ENCODE data around the gene GRK5.

The GRK5 gene

DNA sequence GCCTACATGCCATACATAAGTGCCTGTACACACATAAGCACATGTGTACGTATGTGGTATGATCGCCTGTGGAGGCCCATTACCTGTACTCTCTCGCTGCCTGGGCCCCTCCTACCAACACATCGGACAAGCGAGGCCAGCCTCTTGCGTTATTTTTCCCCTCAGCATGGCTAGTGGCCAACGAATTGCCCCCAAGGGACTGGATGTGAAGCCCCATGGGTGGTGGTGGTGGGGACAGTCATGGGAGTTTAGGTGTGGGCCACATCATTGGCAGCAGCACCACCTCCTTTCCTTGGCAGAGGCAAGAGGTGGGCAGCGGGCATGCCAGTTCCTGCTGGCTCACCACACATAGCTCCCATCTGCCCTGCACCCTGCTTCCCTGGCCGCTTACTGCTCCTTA lies 10.0 kb downstream of the GRK5 start:
- no peaks in the 10 kb centered on the region for H3K27me3 ChIP-seq
- no peaks in the 10 kb centered on the region for H3K9me3 ChIP-seq
- TF ChIP-seq, protein P1, sequence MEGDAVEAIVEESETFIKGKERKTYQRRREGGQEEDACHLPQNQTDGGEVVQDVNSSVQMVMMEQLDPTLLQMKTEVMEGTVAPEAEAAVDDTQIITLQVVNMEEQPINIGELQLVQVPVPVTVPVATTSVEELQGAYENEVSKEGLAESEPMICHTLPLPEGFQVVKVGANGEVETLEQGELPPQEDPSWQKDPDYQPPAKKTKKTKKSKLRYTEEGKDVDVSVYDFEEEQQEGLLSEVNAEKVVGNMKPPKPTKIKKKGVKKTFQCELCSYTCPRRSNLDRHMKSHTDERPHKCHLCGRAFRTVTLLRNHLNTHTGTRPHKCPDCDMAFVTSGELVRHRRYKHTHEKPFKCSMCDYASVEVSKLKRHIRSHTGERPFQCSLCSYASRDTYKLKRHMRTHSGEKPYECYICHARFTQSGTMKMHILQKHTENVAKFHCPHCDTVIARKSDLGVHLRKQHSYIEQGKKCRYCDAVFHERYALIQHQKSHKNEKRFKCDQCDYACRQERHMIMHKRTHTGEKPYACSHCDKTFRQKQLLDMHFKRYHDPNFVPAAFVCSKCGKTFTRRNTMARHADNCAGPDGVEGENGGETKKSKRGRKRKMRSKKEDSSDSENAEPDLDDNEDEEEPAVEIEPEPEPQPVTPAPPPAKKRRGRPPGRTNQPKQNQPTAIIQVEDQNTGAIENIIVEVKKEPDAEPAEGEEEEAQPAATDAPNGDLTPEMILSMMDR (IDR thresholded peaks at IDR 0.05; ENCODE audit: low read depth, low read length), result no peak
- peaks cover 10% of the 10 kb centered on the region for H3K4me1 ChIP-seq
- no peak for DNase-seq
- H3K36me3 ChIP-seq, result no peaks in the 10 kb centered on the region
- no peak overlapping the region for H3K4me3 ChIP-seq (ENCODE audit: low read depth, low read length)

DNA sequence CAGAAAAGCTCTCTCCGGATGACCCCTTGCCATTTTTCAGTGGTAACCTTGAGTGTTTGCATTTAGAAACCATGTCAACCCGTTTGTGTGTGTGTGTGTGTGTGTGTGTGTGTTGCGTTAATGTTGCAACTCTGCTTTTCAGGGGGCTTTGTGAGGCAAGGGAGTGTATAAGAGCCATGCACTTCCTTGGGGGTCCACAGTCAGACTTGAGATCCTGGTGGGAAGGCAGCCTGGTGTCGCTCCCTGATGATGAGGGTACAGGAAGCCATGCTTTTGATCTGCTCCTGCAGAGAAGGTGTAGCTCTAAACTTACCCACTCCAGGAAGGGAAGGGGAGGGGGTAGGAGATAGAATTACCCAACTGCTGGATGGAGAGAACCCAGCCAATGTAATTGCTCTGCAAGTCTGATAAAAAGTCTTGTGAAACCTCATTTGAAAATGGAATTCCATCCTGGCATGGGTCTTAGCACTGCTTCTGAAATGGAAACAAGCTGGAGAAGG lies 10.7 kb downstream of the GRK5 start:
- H3K4me3 ChIP-seq (ENCODE audit: low read depth, low read length), result no peak overlapping the region
- no peak for DNase-seq
- no peaks in the 10 kb centered on the region for H3K27me3 ChIP-seq
- peaks cover 12% of the 10 kb centered on the region for H3K4me1 ChIP-seq
- H3K36me3 ChIP-seq, result no peaks in the 10 kb centered on the region
- TF ChIP-seq, protein P1 (IDR thresholded peaks at IDR 0.05; ENCODE audit: low read depth, low read length), result no peak
- H3K9me3 ChIP-seq, result no peaks in the 10 kb centered on the region

DNA sequence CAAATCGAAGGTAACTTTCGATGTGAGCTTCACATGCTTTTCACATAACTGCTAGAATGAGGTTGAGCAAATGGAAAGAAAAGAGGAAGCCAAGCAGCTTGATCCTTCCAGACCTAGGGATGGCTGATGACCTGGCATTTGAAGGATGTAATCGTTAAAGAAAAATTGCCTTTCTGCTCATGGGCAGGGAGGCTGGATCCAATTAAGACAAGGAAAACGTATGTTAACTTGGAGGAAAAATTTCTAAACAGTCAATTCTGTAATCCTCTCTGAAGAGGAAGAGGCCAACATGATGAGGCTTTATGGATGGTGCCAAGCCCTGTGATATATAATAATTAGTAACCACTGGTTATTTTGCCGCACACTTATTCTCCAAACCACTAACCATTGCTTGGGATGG lies 12.5 kb downstream of the GRK5 start:
- DNase-seq, result no peak
- Histone ChIP-seq H3K4me1 (peaks cover 14% of the 10 kb centered on the region), H3K27me3 (no peaks in the 10 kb centered on the region), H3K4me3 (ENCODE audit: low read depth, low read length) (no peak overlapping the region), H3K36me3 (no peaks in the 10 kb centered on the region), H3K9me3 (no peaks in the 10 kb centered on the region)
- TF ChIP-seq, protein P1 (IDR thresholded peaks at IDR 0.05; ENCODE audit: low read depth, low read length), result no peak

DNA sequence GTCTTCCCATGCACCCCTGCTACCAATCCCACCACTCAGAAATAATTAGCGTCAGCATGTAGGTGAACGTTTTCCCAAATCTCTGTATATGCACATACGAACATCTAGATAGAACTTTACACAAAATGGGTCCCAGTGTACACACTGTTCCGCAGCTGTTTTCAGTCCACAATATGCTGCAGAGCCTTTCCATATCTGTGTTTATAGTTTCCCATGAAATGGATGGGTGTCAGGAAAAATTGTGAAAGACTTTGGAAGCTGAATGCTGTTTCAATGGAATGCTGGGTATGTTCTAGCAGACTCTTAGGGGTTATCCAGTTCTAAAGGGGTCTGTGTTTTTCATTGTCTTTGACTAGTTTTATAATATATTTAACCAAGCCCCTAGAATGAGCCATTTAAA lies 13.8 kb downstream of the GRK5 start:
- Histone ChIP-seq H3K9me3 (no peaks in the 10 kb centered on the region), H3K27me3 (no peaks in the 10 kb centered on the region), H3K4me3 (ENCODE audit: low read depth, low read length) (no peak overlapping the region), H3K4me1 (peaks cover 14% of the 10 kb centered on the region), H3K36me3 (no peaks in the 10 kb centered on the region)
- TF ChIP-seq, protein P1 (IDR thresholded peaks at IDR 0.05; ENCODE audit: low read depth, low read length), result no peak
- no peak for DNase-seq

DNA sequence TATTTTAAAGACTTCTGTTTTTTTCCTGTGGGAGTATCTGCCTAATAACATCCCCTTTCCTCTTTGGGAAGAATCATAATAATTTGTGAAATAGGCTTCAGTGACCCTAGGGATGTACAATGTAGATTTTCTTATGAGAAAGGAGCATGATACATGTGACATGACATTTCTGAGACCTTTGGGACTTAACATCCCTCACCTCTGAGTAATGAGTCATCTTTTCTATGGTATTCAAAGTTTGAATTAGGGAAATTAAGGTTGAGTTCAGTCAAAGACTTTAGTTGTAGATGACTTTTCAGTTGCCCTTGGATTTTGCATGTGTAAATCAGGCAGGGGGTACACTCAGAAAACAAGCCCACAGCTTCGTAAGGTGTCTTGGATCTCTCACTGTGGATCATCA lies 14.3 kb downstream of the GRK5 start:
- no peaks in the 10 kb centered on the region for H3K9me3 ChIP-seq
- H3K27me3 ChIP-seq, result no peaks in the 10 kb centered on the region
- DNase-seq, result no peak
- no peaks in the 10 kb centered on the region for H3K36me3 ChIP-seq
- TF ChIP-seq, protein P1 (IDR thresholded peaks at IDR 0.05; ENCODE audit: low read depth, low read length), result no peak
- H3K4me3 ChIP-seq (ENCODE audit: low read depth, low read length), result no peak overlapping the region
- H3K4me1 ChIP-seq, result peaks cover 14% of the 10 kb centered on the region

DNA sequence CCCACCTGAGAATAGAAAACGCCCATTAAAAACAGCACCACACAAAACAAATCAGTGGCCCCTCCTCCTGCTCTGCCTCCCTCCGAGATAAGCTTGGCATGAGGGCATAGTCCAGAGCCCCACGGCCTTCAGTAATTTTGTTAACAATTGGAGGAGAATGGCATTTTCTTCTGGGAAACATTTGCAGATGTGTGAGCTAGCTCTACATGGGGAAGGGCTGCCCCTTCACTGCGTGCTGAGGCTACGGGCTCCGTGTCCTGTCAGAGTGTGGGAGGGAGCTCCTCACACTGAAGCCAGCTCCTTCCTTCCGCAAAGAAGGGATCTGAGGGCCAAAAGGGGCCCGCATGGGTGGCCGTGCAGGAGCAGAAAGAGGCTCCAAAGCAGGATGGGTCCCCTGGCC lies 15.2 kb downstream of the GRK5 start:
- H3K4me3 ChIP-seq (ENCODE audit: low read depth, low read length), result no peak overlapping the region
- TF ChIP-seq, protein P1 (IDR thresholded peaks at IDR 0.05; ENCODE audit: low read depth, low read length), result no peak
- H3K4me1 ChIP-seq, result peaks cover 14% of the 10 kb centered on the region

More for the DNA sequence above, 15.2 kb downstream of the GRK5 start:
- H3K36me3 ChIP-seq, result no peaks in the 10 kb centered on the region
- DNase-seq, result no peak
- no peaks in the 10 kb centered on the region for H3K27me3 ChIP-seq
- H3K9me3 ChIP-seq, result no peaks in the 10 kb centered on the region
